Gastrocnemius medialis (tissue), 4 donors: ENCODE measurements around the gene ESR1. TPM values are rescaled to one million over a fixed set of nuclear protein-coding genes. Genes with fewer than 3 reads are reported as not detected.

Source experiments
- ATAC-seq, 2 donors: fragments of 150-250 bp; one replicate each; pipeline ENCODE4 v1.9.1; 2016
- DNase-seq, 2 donors: peaks; one replicate each; pipeline ENCODE4 v3.0.0-alpha.2; 2019
- H3K27ac ChIP-seq, 4 donors: fragments of 200-600 bp; sonication (generic); 1 replicate in 1 of 4; 2 replicates in 3 of 4; pipeline ENCODE4 v1.5.1; 2016 to 2018; ENCODE audit warnings: mild to moderate bottlenecking in 2 of 4, moderate library complexity in 1 of 4
- H3K27me3 ChIP-seq, 3 donors: fragments of 200-600 bp; sonication (generic) in 2 of 3; 1 replicate in 1 of 3; 2 replicates in 2 of 3; pipeline versions ENCODE4 v1.5.1 to v1.6.0; 2016 to 2019; ENCODE audit warnings: mild to moderate bottlenecking in 1 of 3, moderate library complexity in 1 of 3
- H3K36me3 ChIP-seq, 2 donors: fragments of 200-600 bp; sonication (generic) in 1 of 2; one replicate each; pipeline ENCODE4 v1.5.1; 2017 to 2018
- H3K4me1 ChIP-seq, 2 donors: fragments of 200-600 bp; sonication (generic) in 1 of 2; one replicate each; pipeline ENCODE4 v1.5.1; 2016 to 2017; ENCODE audit warnings: mild to moderate bottlenecking in 2 of 2
- H3K4me3 ChIP-seq, 4 donors: fragments of 200-600 bp; sonication (generic) in 3 of 4; 1 replicate in 1 of 4; 2 replicates in 3 of 4; pipeline ENCODE4 v1.5.1; 2016 to 2019; ENCODE audit warnings: mild to moderate bottlenecking in 2 of 4
- H3K9me3 ChIP-seq, 3 donors: fragments of 200-600 bp; sonication (generic) in 2 of 3; 1 replicate in 1 of 3; 2 replicates in 2 of 3; pipeline ENCODE4 v1.5.1; 2016 to 2019
- POLR2A ChIP-seq, 2 donors: fragments of 450-650 bp; IDR thresholded peaks; one replicate each; pipeline ENCODE4 v1.6.1; 2017; ENCODE audit warnings: antibody characterized with exemption in 2 of 2, mild to moderate bottlenecking in 2 of 2, moderate library complexity in 2 of 2
- in situ Hi-C, 4 donors: fragments of 200-750 bp; cut with MboI; loops; one replicate each; pipeline versions ENCODE4 v1.15.0 to v1.8.0; 2017; ENCODE audit warnings: low sequenced_read_pairs in 4 of 4
- intact Hi-C: fragments of 100-400 bp; cut with DNase I; formaldehyde crosslinking; loops from one replicate; pipeline ENCODE4 v1.15.1; 2023; ENCODE audit warnings: low total_unique reads
- total RNA-seq, 4 donors: library from RNA; depleted of rRNA; stranded (reverse); fragments of >200 nt; gene quantifications; one replicate each; pipeline versions ENCODE4 v1.1.0 to v1.2.3, GENCODE V29; 2016
- TF ChIP-seq, protein P1 (sequence below), 5 experiments: fragments of 450-650 bp in 3 of 5; fragments of 200-600 bp in 2 of 5; sonication (generic) in 2 of 5; IDR thresholded peaks in 4 of 5; conservative IDR thresholded peaks in 1 of 5; 1 replicate in 4 of 5; 2 replicates in 1 of 5; pipeline ENCODE4 v1.5.1; 2016 to 2019; ENCODE audit warnings: antibody characterized with exemption in 5 of 5, mild to moderate bottlenecking in 3 of 5, moderate library complexity in 3 of 5

The ESR1 gene
- total RNA-seq, result 1 to 10 TPM in 3 of 4 donors, under 1 TPM in 1; 0.61 to 1.1 (median 1.1) TPM

DNA sequence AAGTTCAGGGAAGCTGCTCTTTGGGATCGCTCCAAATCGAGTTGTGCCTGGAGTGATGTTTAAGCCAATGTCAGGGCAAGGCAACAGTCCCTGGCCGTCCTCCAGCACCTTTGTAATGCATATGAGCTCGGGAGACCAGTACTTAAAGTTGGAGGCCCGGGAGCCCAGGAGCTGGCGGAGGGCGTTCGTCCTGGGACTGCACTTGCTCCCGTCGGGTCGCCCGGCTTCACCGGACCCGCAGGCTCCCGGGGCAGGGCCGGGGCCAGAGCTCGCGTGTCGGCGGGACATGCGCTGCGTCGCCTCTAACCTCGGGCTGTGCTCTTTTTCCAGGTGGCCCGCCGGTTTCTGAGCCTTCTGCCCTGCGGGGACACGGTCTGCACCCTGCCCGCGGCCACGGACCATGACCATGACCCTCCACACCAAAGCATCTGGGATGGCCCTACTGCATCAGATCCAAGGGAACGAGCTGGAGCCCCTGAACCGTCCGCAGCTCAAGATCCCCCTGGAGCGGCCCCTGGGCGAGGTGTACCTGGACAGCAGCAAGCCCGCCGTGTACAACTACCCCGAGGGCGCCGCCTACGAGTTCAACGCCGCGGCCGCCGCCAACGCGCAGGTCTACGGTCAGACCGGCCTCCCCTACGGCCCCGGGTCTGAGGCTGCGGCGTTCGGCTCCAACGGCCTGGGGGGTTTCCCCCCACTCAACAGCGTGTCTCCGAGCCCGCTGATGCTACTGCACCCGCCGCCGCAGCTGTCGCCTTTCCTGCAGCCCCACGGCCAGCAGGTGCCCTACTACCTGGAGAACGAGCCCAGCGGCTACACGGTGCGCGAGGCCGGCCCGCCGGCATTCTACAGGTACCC, at the start of gene ESR1:
TSS of gene ESR1 (plus strand) at position 170 of the 858 bp plus-strand sequence. CDS start at position 401, 231 bp downstream.
- DNase-seq (peak; percentile 36 to 63), ATAC-seq (peak; percentile 10 to 11)
- no peaks in the 10 kb centered on the region for H3K27me3 ChIP-seq
- H3K36me3 ChIP-seq, result no peaks in the 10 kb centered on the region
- peaks cover 25 to 41% of the 10 kb centered on the region in 2 donors for H3K4me1 ChIP-seq
- TF ChIP-seq, protein P1, sequence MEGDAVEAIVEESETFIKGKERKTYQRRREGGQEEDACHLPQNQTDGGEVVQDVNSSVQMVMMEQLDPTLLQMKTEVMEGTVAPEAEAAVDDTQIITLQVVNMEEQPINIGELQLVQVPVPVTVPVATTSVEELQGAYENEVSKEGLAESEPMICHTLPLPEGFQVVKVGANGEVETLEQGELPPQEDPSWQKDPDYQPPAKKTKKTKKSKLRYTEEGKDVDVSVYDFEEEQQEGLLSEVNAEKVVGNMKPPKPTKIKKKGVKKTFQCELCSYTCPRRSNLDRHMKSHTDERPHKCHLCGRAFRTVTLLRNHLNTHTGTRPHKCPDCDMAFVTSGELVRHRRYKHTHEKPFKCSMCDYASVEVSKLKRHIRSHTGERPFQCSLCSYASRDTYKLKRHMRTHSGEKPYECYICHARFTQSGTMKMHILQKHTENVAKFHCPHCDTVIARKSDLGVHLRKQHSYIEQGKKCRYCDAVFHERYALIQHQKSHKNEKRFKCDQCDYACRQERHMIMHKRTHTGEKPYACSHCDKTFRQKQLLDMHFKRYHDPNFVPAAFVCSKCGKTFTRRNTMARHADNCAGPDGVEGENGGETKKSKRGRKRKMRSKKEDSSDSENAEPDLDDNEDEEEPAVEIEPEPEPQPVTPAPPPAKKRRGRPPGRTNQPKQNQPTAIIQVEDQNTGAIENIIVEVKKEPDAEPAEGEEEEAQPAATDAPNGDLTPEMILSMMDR (IDR thresholded peaks at IDR 0.05 in 4 of 5, conservative IDR thresholded peaks at IDR 0.05 in 1 of 5), result no peak
- TF ChIP-seq POLR2A (IDR thresholded peaks at IDR 0.05), result peak in 1 of 2 donors; percentile 53
- in situ Hi-C loops (no loop called here), intact Hi-C loops (loop anchor here (5.0 kb wide), 2 partner anchors 305 to 365 kb away; no protein-coding TSS in a partner anchor)
- peak within 1 kb of the TSS; percentile 79 to 92 (median 86) for H3K27ac ChIP-seq
- peak within 1 kb of the TSS; percentile 65 to 77 (median 68) for H3K4me3 ChIP-seq
- no peaks in the 10 kb centered on the region for H3K9me3 ChIP-seq

DNA sequence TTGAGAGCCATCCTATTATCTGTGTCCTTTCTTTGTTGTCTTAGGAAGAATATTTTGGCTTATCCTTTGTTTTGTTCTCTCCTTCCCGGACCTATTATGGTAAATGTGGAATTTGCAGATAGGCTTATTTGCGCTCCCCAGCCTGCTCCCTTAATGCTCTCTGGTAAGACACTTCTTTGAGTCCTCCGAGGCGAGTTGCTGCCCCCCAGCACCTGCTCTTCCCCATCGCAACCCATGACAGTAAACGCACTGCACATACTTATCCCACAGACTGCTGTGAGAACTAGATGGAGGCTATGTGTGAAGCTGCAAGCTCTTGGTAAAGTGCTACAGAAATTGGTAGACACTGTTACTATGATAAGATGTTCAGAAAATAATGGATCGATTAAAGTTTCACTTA, 47.0 kb upstream of the ESR1 start:
- TF ChIP-seq, protein P1 (IDR thresholded peaks at IDR 0.05 in 4 of 5, conservative IDR thresholded peaks at IDR 0.05 in 1 of 5), result no peak
- no peak for TF ChIP-seq POLR2A (IDR thresholded peaks at IDR 0.05)
- H3K4me1 ChIP-seq, result peaks cover 0 to 3% of the 10 kb centered on the region in 2 donors
- no peaks in the 10 kb centered on the region for H3K36me3 ChIP-seq
- H3K27me3 ChIP-seq, result no peaks in the 10 kb centered on the region
- no peak for ATAC-seq
- intact Hi-C loops (loop anchor here (5.0 kb wide), 1 partner anchor 68 kb away; no protein-coding TSS in a partner anchor), in situ Hi-C loops (loop anchor here in 3 of 4 donors (10.0 to 25.0 kb wide), 2 partner anchors 364 to 502 kb away; no protein-coding TSS in a partner anchor)
- no peak overlapping the region for H3K27ac ChIP-seq
- H3K4me3 ChIP-seq, result no peak overlapping the region
- H3K9me3 ChIP-seq, result no peaks in the 10 kb centered on the region
- DNase-seq, result no peak

DNA sequence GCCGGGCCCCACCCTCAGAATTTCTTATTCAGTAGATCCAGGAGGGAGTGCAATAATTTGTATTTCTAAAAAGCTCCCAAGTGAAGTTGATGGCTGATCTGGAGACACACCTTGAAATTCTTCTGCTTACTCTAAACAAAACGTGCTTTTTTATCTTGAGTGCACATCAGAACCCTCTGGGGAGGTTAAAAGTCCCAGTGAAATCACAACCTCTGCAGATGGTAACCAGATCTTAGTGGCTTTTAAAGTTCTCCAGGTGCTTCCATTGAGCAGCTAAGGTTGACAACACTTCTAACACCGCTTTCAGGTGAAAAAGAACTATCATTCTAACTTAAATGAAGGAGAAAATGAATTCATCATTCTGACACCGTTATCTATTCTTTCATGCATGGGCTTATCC, 45.6 kb upstream of the ESR1 start:
- DNase-seq, result no peak
- in situ Hi-C loops, result loop anchor here in 3 of 4 donors (10.0 to 25.0 kb wide), 2 partner anchors 363 to 500 kb away; no protein-coding TSS in a partner anchor
- Histone ChIP-seq H3K27me3 (no peaks in the 10 kb centered on the region), H3K4me3 (no peak overlapping the region), H3K36me3 (no peaks in the 10 kb centered on the region), H3K4me1 (peaks cover 0 to 3% of the 10 kb centered on the region in 2 donors), H3K9me3 (no peaks in the 10 kb centered on the region), H3K27ac (no peak overlapping the region)
- intact Hi-C loops, result loop anchor here (5.0 kb wide), 1 partner anchor 70 kb away; no protein-coding TSS in a partner anchor
- ATAC-seq, result no peak
- no peak for TF ChIP-seq POLR2A (IDR thresholded peaks at IDR 0.05)
- TF ChIP-seq, protein P1 (IDR thresholded peaks at IDR 0.05 in 4 of 5, conservative IDR thresholded peaks at IDR 0.05 in 1 of 5), result no peak

DNA sequence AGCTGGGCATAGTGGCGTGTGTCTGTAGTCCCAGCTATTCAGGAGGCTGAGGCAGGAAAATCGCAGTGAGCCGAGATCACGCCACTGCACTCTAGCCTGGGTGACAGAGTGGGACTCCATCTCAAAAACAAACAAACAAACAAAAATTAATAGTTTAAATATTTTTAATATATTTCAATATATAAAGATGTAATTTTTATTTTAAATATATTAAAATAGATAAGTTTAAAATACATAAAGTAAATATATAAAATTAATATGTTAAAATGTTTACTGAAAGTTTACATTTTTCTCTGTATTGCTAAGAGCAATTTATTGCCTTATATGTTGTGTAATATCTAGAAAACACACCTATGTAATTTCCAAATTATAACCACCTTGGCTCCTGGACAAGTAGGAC, 44.7 kb upstream of the ESR1 start:
- Histone ChIP-seq H3K4me3 (no peak overlapping the region), H3K27me3 (no peaks in the 10 kb centered on the region), H3K4me1 (no peaks in the 10 kb centered on the region), H3K9me3 (no peaks in the 10 kb centered on the region), H3K36me3 (no peaks in the 10 kb centered on the region), H3K27ac (no peak overlapping the region)
- in situ Hi-C loops (loop anchor here in 3 of 4 donors (10.0 to 25.0 kb wide), 2 partner anchors 362 to 499 kb away; no protein-coding TSS in a partner anchor), intact Hi-C loops (loop anchor here (5.0 kb wide), 1 partner anchor 71 kb away; no protein-coding TSS in a partner anchor)
- ATAC-seq (no peak), DNase-seq (no peak)
- TF ChIP-seq, protein P1 (IDR thresholded peaks at IDR 0.05 in 4 of 5, conservative IDR thresholded peaks at IDR 0.05 in 1 of 5), result no peak
- no peak for TF ChIP-seq POLR2A (IDR thresholded peaks at IDR 0.05)
